SKM-1 (cell line): ENCODE results near the gene DIP2B.

ENCODE experiments used
- DNase-seq: peaks from one replicate; lab custom pipeline; 2025; ENCODE audit not compliant: unreplicated experiment; lab: John Stamatoyannopoulos, UW

Gene DIP2B

DNA sequence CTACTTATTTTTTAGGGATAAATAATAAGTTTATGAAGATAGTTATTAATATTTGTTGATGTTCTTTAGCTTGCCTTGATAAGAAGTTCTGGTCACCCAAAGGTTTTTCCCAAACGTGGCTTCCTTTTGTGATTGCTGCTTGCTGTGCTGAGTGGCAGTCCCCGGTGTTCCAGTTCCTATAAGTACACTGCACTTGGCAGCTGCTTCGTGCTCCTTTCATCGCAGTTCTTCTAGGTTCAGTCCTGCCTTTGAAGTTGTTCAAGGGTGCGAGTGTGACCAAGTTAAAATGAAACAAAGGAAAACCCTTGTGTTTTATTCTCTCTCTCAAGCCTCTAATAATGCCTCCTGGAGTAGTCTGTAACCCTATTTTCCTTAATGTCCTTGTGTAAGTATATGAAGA lies 130.6 kb downstream of the DIP2B start:
- no peak for DNase-seq

DNA sequence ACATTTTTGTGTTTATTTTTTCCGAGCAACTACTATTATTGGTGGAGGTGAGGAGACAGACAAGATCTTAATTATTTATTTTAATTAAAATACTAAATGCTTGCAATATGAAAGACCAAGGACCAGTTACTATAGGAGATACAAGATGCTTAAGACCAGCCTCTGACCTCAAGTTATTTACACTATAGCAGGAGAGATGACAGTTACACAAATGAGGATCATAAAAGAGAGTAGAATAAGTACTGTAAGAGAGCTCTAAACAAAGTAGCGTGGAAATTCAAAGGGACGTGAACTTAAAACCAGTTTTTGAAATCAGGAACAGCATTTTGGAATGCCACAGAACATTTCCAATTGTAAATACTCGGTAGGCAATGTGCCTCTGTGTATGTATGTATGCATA lies 131.1 kb downstream of the DIP2B start:
- no peak for DNase-seq

DNA sequence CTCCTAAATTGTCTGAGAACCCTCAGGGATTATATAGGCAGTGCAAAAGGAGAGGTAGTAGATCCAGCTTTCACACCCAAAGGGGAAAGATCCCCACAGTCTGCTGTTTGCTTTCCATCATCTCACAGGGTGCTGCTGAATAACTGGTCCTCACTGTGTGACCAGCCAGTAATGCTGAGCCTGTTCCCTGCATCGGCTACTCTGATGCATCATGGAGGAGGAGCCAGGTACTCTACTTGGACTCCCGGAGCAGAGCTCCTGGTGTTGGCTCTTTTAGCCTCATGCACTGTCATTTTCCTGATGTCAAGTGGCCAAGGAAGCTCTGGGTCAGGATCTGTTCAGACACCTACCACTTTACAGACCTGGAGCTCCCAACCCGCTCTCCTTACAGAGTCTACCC lies 131.7 kb downstream of the DIP2B start:
- no peak for DNase-seq

DNA sequence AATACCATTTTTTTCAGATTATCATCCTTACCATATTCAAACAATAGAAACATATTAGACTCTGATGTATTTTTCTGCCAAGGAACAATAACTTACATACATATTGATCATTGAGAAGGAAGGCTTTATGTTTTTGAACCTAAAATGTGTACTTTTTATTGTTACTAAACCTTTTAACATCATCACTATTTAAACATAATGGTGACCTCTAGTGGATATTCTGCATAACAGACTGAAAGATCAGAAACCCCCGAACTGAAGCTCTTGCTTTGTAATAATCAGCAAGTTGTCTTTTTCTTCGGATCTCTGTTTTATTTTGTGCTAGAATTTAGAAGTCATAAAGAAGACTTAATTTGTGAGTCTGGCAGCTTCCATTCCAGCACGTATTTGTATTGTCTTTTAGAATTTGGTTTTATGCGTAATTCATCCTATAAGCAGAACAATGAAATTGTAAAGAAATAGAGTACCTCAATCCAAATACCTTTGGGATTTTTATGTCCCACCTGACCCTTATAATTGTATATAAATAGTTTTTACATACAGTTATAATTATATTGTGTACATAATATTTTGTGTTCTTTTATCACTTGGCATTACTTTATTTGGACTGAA lies 133.2 kb downstream of the DIP2B start:
- DNase-seq: no peak

DNA sequence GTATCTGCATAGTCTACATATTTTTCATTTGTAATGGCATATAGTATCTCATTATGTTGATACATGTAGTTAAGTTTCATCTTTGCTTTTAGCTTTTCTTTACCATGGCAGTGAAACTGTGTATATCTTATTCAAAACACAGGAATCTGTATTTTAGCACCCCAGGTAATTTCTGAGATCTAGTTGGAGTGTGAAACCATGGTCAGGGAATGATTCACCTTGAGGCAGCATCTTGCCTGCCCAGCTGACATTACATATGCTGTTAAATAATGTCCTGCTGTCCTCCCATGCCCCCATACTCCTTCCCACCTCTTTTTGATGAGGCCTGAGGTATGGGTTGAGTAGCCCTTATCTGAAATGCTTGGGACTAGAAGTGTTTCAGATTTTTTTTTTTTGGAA lies 133.7 kb downstream of the DIP2B start:
- DNase-seq: no peak

DNA sequence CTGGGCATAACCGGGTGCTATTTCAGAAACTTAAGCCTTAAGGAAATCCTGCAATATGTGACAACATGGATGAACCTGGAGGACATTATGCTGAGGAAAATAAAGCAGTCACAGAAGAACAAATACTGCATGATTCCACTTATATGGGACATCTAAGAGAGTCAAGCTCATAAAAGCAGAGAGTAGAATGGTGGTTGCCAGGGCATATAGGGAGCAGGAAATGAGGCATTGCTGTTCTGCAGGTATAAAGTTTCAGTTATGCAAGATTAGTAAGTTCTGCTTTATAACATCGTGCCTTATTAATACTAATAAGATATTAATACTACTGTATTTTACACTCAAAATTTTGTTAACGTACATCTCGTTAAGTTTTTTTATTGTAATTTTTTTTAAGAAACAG lies 134.9 kb downstream of the DIP2B start:
- no peak for DNase-seq

DNA sequence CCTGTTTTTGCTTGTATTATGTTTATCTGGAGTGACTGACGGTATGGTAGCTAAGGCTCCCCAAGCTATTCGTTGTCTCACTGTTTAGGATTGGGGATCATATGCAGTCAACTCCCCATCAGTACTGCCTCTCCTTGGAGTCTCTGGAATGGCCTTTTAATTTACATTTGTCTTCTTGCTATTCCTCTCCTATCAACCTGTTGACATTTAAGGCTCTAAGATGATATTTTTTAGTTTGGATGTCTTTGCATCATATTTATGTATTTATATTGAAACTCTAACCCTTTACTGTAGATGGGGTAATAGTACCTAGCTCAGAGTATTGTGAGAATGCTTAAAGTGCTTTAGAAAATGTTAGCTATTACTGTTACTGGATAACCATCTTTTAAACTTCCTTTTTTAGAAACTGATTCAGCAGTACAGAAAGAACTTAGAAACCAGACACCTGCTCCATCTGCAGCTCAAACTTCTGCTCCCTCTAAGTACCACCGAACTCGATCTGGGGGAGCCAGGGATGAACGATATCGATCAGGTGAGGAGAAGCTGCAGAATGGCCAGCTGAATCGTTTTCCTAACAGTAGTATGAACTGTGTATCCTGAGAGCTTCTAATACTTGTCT lies 135.6 kb downstream of the DIP2B start:
- no peak for DNase-seq

DNA sequence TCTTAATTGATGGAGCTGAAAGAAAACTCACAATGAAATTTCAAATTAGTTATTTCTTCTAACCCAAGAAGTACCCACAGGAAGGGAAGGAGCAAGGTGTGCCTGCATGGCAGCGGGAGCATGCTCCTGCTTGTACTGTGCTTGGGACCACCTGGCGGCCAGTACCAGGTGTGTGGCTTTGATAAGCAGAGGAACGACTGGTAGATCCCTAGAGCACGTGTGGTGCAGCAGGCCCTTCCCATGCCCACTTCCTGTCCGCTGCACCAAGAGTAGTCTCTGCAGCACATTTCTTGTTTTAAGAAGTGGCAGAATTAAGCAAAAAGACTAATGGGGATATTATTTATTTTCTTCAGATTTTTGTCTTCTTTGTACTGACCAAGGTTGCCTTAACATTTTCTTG lies 136.8 kb downstream of the DIP2B start:
- DNase-seq: no peak

DNA sequence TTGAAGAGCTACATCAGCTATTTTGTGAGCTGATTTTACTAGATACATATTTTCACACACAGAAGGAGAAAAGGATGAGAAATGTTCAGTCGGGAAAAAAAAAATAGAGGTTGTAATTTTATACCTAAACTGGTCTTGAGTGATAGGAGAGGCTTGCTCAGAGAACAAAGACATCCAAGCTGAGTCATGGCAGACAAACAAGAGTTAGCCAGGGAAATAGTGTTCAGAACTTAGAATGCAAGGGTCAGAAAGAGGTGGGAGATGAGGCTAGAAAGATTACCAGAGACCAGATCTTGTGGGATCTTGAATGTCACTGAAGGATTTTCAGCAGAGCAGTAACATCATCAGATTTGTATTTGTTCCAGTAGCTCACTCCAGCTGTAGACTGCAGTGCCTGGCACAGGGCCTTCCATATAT lies 137.3 kb downstream of the DIP2B start:
- no peak for DNase-seq

DNA sequence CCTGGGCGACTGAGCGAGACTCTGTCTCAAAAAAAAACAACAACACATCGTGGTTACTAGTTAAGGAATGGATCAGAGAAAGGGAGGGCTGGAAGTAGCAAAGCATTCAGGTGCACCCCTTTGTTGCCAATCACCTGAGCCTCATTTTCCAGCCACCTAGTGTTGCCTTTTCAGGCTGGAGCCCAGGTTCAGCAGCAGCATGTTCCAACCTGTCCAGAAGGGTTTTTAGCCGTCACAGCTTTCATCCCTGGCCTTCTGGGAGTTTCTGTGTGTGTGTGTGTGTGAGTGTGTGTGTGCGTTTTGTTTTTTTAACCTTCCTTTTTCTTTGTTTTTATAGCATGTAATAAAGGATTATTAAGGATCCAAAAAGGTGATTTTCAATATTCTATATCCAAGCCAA lies 138.0 kb downstream of the DIP2B start:
- no peak for DNase-seq

DNA sequence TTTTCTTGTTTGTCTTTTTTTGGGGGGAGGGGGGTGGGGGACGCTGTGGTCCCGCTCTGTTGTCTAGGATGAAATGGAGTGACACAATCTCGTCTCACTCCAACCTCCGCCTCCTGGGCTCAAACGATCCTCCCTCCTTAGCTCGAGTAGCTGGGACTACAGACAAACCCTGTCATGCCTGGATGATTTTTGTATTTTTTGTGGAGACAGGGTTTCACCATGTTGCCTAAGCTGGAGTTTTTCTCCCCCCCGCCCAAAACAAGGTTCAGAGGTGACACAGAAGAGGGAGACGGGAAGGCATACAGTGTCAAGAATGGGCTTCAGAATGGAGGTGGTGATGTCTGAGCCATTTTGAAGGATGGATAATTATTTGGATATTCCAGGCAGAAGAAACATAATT lies 142.2 kb downstream of the DIP2B start:
- no peak for DNase-seq

DNA sequence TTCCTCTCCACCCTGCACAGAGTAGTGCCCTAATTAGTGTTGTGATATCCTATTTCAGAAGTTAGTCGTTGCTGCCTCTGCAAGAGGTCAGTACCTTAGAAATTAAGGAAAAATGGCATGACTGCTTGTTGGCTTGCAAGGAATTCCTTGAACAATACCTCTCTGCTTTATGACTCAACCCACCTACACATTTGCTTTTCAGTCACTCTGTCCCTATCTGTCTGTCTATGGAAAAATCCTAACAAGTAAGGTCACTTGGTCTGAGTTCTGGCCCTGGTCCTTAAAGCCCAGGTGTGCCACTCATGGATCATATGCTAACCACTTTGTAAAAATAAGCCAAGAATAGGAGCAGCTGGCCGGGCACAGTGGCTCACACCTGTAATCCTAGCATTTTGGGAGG lies 142.7 kb downstream of the DIP2B start:
- DNase-seq: no peak

DNA sequence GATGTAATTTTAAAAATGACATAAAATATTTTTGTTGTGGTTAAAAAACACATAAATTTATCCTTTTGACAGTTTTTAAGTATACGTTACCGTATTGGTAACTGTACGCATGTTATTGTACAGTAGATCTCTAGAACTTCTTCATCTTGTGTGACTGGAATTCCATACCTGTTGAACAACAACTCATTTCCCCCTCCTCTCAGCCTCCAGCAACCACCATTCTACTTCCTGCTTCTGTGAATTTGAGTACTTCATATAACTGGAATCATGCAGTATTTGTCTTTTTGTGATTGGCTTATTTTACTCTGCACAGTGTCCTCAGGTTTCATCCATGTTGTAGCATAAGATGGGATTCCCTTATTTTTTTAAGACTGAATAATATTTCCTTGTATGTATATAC lies 145.5 kb downstream of the DIP2B start:
- no peak for DNase-seq

DNA sequence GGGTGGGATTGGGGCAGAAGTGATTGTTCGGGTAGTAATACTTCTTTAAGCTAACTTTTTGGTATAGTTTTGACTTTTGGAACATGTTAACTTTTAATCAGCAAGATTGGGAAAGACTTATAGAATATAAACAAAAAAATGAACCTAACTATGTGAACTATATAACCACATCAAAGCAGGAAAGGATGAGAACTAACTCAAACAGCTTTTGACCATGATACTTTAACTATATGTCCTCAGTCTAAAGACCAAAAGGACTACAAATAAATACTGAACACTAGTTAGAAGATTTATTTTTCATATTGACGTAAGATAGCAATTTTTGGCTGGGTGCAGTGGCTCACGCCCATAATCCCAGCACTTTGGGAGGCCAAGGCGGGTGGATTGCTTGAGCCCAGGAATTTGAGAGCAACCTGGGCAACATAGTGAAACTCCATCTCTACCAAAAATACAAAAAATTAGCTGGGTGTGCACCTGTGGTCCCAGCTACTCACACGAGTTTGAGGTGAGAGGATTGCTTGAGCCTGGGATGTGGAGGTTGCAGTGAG lies 150.7 kb downstream of the DIP2B start:
- no peak for DNase-seq

DNA sequence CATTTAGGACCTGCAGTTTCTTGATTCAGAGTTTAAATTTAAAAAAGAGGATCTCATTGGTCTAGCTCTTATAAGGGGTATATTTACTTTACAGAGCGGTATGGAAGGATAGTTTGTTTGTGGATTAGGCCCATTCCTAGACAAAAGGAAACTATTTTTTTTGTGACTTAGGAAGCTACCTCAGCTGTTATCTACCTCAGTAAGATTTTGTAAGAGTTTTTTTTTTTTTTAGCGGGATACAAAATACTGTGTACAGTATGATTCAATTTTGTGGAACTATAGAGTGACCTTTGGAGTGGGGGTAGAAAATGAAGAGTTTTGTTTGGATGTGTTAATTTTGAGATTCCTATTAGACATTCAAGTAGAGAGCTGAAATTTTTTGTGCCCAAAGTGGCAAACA lies 154.5 kb downstream of the DIP2B start:
- no peak for DNase-seq

DNA sequence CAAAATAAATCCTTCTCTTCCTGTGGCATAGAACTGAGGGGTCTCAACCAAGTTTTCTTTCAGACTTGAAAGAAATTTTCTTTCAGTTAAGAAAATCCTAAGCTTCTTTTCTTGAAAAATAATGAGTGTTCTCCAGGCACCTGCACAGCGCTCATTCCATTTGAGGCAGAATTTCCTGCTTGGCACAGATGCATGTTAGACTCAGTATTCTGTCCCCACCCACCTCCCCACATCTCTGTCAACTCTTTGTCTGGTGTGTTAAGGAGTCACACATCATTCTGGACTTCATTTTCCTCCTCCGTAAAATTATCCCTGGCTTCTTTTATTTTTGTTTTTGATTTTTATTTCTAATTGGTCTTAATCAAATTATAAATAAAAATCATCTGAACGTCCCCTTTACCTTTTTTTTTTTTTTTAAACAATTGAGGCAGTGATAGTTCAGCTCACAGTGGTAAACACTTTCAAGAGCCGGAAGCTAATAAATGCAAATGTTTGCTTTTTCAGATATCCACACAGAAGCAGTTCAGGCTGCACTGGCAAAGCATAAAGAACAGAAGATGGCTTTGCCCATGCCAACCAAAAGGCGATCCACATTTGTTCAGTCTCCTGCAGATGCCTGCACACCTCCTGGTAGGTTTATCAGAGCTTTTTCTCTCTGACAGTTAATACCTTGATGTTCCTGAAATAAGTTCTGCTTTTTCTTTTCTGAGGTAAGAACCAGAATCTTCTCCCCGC lies 155.1 kb downstream of the DIP2B start:
- DNase-seq: no peak

DNA sequence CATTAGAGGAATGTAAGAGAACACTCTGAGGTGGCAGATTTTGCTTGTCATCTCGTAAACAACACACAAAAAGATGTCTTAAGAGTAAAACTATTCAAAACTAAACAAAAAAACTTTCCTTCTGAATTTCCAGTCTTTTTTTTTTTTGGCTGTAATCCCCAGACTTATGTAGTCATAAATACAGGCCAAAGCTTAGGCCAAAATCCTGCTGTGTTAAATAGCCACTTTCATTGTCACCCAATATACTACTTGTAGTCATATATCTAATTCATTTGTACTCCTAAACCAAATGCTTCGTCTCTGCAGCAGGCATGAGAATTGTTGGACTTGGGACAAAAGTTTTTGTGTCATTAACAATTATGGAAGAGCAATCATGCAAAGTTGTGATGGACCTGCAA lies 155.6 kb downstream of the DIP2B start:
- no peak for DNase-seq

DNA sequence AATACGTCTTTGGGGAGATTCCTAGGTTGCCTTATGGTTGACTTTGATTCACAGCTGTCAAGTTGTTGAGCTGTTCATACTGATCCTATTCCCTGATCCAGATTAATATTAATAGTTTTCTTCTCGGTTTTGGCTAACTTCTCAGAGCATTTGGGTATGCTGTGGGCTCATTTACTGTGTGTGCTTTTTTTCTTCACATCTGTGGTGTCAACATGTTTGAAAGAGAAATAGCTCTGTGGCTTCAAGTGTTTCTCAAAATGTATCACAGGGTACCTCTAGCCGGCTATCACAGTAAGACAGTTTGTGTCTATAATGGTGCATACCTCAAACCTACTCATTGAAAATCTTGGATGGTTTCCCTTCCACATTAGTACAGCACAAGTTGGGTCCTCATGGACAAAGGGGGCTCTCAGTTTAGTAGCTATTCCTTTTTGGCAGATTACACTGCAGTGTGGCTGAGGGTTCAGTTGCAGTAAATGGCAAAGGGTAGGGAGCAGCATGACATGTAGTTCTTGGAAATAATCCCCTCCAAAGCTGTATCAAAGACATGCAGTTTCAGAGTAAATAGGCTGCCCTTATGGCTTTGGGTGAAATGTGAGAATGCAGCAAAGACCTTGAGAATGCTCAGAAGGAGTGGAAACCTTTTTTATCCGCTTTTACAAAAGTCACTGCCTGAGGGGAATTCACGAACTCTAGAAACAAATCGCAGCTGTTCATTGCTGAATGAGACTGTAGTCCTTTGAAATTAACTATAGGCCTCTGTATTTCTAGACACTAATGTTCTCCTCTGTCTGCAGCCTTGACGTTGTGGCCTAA lies 156.7 kb downstream of the DIP2B start:
- DNase-seq: no peak

DNA sequence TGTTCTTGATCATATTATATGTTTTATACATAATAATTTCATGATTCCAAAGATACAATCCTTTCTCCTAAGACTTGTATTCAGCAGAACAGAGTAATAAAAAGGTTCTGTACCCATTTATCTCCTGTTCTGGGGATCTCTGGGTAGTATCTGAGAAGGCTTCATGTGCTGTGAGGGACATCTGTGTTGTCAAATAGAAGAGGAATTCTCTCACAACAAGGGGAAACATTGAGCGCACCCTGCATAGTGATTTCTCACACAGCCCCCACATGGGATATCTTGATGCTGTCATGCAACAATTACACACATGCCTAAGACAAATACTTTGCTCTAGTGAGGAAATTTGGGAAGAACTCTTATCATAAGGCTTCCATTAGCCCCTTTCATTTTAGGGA lies 157.3 kb downstream of the DIP2B start:
- DNase-seq: no peak

DNA sequence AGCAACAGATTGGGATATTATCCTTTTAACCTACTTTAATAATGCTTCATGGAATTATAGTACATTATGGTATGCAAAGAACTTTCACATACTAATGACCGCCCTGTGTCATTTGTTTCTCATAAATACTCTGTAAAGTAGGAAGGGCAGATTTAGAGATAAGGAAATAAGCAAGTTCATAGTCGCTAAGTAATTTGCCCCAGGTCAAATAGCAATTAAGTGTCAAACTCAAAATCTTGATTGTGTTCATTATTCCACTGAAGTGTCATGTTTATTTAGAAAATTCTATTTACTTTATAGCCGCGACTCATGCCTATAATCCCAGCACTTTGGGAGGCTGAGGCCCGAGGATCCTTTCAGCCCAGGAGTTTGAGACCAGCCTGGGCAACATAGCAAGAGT lies 160.4 kb downstream of the DIP2B start:
- no peak for DNase-seq

DNA sequence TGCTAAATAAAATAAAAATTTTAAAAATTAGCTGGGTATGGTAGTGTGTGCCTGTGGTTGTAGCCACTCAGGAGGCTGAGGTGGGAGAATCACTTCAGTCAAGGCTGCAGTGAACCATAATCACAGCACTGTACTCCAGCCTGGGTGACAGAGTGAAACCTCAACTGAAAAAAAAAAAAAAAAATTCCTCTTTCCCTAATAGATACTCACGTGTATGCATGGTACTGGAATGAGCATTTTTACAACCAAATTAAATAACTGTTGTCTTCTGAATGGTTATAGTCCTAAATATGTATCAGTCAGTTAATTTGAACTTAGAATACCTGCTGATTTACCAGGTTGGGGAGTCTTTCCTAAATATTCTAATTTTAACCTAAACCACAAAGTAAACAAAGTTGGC lies 160.8 kb downstream of the DIP2B start:
- no peak for DNase-seq

DNA sequence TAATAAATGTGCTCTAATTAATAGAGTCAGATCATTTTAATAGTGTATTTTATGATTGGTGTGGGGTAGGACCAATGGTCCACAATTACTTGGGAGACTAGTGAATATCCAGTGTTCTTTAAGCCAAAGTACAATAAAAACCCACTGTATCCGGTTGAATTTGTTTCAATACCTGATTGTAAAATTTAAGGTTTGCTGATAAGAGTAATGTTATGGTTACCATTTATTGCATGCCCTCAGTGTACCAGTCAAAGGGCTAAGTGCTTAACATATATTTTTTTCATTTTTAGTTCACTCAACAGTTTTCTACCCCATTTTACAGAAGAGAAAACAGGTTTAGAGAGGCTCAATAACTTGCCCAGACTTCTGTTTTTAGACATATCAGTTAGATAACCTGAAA lies 161.2 kb downstream of the DIP2B start:
- DNase-seq: no peak
